A549 treated with DMSO at 1 μM for 4 hours (cell line): ENCODE results near the gene TMA16. TPM values are rescaled to one million over a fixed set of nuclear protein-coding genes. Genes with fewer than 3 reads are reported as not detected.

Experiments
- total RNA-seq: library from RNA; stranded (reverse); fragments of 200-300 nt; extraction: Qiagen RNA extraction; gene quantifications from 5 replicates; pipeline ENCODE4 v1.2.3, GENCODE V29; 2022; ENCODE audit warnings: low read depth

TMA16 gene
- 21.8 to 31.1 TPM (median 24.2 TPM) in 5 replicates for total RNA-seq

DNA sequence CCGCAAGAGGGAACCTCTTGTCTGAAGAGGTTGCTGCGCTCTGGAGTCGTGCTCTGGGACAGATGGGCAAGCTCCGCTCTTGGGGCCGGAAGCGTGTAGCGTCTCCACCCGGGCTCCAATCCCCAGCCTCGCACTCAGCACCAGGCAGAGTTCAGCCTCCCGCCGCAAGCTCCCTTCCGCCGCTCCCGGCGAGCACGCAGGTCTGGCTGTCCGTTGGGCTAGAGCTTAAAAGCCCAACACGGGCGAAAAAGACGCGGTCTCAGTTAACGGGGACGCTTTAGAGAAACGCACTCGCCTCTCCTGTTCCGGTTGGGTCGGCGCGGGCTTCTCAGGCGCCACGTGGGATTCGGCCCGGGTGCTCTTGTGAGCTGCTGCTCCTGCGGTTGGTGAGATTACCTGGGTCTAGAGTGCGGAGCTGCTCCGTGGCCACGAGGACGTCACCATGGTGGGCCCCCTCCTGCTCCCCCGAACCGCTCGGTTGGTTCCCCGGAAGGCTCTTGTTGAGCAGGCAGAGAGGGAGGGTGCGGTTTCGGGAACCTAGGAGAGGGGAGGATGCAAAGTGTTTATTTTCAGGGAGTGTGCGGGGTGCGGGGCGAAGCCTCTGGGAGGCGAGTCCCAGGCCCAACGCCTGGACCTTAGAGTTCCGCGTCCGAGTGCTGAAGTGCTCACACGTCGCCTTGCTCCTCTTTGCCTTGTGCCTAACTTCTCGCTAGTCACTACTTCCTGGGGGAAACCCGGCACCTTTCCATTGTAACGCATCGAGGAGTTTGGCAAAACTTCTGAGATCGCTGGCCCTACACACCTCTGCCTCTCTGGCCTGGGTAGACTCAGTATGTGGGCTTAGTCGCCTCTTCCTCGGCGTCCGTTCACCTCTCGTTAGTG, at the start of gene TMA16:
Gene TMA16 (plus strand): TSS at position 331 of the 882 bp plus-strand sequence. CDS start 112 bp downstream, at position 443.

GRCh38 chr4:163473576-163473975, 20.9 kb upstream of the TMA16 start, which contains the start of gene TKTL2:
Gene TKTL2 (minus strand): TSS chr4:163473754. CDS start chr4:163473734, 20 bp downstream.

Other genes starting within 250 kb of the TMA16 start
- 0.03 to 0.09 TPM (median 0.06 TPM) in 4 of 5 replicates, not detected in the other for gene NPY1R, start 162.1 kb upstream of the TMA16 start, total RNA-seq
- not detected in 5 replicates for gene NPY5R, start 150.8 kb upstream of the TMA16 start, total RNA-seq
- gene TKTL2, start 20.9 kb upstream of the TMA16 start, total RNA-seq = not detected in 5 replicates